ENCODE measurements around the gene POGLUT2.

The POGLUT2 gene

DNA sequence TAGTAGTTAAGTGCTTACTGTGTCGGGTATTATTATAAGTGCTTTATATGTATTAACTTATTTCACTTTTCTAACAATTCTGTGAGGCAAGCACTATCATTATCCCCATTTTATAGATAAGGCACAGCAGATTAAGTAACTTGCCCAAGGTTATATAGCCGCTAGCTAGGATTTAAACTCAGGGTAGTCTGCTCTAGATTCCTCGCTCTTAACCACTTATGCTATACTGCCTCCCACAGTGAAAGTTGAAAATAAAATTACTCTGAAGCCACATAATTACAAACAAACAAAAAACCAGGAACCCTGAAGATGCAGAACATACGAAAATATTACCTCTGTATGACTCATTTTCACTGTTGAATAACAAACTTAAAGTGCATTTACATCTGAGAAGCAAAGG, 29.1 kb downstream of the POGLUT2 start:
- DNase-seq (ENCODE audit: low read depth, low spot score) = no peak

DNA sequence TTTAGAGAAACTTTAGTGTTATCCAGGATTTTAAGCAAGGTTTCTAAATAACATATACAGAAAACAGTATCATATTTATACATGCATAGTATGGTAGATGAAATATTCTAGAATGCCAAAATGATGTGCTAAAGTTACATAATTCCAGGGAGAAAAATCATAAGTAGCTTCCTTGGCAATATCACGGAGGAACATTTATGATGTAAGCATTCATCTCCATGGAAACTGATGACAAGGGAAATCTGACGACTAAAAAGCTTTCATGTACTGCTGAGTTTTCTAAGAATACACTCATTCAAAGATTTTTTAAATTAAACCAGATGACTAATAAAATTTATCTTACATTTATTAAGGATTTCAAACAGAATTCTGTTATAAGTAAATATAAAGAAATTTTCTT, 29.9 kb downstream of the POGLUT2 start:
- DNase-seq (ENCODE audit: low read depth, low spot score) = no peak

DNA sequence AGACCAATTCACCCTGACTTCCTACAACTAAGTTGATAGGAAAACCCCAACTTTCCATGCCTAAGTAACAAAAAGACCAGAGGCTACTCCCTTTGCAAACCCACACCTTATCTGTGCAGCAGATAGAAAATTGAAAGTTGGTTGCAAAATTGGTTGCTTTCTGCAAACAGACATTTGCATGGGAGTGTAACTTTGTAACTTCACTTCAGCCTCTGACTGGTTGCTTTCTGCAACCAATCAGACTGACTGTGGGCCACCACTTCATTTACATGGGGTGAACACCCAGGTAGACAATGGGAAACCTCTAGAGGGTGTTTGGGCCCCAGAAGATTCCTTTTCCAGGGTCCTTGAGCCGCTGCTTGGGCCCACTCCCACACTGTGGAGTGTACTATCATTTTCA, 35.0 kb downstream of the POGLUT2 start:
- no peak for DNase-seq (ENCODE audit: low read depth, low spot score)

DNA sequence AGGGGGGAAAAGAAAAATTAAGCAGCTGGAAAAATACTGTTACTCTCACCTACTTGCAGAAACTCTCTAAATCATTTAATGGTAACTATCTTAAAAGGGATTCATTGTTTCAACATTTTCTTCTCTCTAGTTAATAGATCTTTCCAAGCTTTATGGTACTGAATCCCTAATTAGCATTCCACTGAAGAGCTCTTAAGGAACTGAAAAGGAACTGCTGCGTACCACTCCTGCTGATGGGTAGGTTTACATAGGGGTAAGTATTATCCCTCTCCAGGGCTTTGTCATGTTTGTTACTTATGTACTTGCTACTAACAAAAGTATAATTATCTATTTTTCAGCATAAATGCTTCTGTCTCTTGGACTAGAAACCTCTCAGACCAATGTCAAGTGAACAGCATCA, 37.7 kb downstream of the POGLUT2 start:
- DNase-seq (ENCODE audit: low read depth, low spot score) = no peak

DNA sequence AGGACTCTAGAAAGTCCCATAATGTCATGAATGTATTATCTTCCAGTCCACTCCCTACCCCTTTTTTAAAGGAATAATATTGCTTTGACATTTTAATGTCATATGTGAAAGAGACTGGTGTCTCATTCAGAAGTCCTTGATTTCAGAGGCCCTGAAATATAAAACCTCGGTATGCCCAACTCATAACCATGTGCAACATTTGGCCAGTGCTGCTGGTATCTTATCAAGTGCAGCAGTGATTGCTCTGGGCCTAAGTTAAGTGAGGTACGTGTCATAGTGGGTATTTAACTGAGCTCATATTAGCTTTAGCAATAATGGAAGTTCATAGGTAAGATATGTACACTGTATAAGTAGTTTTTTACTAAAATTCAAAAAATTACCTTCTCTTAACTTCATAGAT, 39.9 kb downstream of the POGLUT2 start:
- no peak for DNase-seq (ENCODE audit: low read depth, low spot score)

DNA sequence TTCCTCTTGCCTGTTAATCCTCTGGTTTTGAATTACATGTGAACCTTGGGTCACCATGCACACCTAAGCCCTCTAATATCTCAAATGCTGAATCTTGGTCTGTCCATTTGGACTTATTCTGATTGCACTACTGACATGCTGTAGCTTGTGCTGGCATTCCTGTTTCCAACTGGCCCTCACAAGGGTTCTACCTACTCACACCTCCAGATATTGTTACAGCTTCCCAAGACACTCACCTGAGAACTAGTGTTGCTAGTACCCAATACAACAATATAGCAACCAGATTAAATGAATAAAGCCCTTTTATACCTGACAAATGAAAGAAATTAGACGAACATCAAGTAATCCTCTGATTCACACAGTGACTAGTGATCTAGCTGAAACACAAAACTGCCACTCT, 41.8 kb downstream of the POGLUT2 start:
- no peak for DNase-seq (ENCODE audit: low read depth, low spot score)

DNA sequence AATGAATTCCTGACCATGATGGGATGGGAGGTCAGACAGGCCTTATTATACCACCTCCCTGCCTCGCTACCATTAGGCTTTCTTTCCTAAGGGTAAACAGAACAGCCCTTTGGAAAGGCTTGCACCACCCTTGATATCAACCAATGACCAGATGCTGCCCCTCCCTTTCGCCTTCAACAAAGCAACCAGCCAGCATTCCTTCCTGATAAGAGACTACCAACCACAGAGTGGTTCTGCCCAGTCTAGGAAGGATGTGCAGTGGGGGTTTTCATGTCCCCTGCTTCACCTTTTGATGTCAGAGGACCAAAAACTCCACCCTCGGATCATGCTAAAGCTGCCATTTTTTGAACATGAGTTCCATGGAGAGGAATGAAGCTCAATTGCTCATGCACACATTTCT, 46.9 kb downstream of the POGLUT2 start:
- DNase-seq (ENCODE audit: low read depth, low spot score) = no peak

DNA sequence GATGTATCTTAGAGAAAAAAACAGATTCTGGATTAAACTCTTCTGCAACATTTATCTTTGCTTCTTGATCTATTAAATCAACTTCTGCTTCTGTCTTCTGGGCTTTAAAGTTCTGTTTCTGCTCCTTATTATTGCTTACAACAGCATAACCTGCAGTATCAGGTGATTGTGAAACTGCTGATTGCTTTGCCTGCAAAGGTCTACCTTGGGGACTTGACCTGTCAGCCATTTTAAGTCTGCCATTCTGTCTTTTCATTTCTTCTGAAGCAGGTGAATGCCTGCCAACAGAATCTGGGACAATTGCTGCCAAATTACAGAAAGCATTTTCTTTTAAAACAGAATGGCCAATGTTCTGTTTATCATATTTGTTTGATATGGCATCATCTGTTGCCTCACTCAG, 56.3 kb downstream of the POGLUT2 start:
- no peak for DNase-seq (ENCODE audit: low read depth, low spot score)

DNA sequence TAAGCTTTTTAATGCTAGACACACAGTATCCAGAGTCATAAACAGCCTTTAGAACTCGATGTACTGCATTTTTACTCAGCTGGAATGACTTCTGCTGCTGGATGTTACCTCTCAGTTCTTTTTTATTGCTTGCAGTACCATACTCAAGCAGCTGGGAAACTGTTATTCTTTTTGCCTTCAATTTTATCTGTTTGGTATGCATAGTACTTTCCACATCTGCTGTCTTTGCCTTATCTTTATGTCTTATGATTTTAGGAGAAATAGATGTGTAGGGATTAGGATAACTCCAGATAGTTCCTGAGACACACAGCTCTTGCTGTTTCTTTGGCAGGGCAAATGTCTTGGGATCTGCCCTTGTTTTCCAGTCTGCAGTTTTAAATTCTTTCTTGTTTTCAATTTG, 56.7 kb downstream of the POGLUT2 start:
- DNase-seq (ENCODE audit: low read depth, low spot score) = no peak

All from activated CD4-positive, CD25-positive, alpha-beta regulatory T cell treated with anti-CD3 and anti-CD28 coated beads, Interleukin-2, amount 50 U/mL, for 16 hours (primary cell).